CD4-positive, alpha-beta T cell treated with Interleukin-4 for 1 hour (primary cell): Measurements from ENCODE around the gene SND1.
"Not testable (repeated sequence)": the region's sequence is repeated elsewhere in the genome, so short reads cannot be mapped to it uniquely, and the experiment has no call there.

ENCODE experiments used
- DNase-seq, 2 donors: peaks; one replicate each; pipeline ENCODE4 v3.0.0-alpha.2; 2020 to 2022

Gene SND1

GRCh38 chr7:127896659-127897058 is 244.7 kb downstream of the SND1 start:
- DNase-seq, result no peak

DNA sequence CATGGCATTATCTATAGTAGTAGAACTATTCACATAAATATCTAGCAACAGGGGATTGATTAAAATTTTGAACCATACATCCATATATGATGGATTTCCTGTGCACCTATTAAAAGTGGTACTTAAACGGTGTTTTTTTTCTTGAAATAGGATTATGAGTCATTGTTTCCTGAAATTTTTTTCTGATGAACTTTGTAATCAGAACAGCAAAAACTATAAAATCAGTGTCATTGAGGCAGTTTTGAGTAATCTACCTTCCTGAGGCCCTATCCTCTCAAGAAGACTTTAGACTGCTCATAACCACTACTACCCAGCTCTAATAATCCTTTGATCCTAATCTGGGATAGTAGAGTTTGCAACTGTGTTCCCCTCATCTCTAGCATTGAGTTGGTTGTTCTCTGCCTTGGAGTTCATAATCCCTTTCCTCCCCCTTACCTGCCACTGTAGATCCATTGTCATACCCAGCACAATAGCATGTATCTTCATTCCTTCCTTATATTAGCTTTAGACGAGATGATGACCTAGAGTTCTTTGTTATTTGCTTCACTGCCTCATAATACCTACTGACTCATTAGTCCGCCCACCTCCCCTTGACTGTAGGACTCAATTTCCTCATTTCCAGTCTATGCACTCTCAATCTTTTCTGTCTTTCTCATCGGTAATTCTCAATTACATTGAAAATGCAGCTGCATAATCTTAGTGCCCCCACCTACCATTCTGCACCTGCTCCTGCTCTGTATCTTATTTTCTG is 245.9 kb downstream of the SND1 start:
- no peak for DNase-seq

- DNase-seq, result no peak
Measured at GRCh38 chr7:127899411-127899810, 247.4 kb downstream of the SND1 start.

- no peak for DNase-seq
Measured at GRCh38 chr7:127900141-127900540, 248.1 kb downstream of the SND1 start.

GRCh38 chr7:127900732-127901685 is 249.0 kb downstream of the SND1 start:
- DNase-seq, result no peak

DNA sequence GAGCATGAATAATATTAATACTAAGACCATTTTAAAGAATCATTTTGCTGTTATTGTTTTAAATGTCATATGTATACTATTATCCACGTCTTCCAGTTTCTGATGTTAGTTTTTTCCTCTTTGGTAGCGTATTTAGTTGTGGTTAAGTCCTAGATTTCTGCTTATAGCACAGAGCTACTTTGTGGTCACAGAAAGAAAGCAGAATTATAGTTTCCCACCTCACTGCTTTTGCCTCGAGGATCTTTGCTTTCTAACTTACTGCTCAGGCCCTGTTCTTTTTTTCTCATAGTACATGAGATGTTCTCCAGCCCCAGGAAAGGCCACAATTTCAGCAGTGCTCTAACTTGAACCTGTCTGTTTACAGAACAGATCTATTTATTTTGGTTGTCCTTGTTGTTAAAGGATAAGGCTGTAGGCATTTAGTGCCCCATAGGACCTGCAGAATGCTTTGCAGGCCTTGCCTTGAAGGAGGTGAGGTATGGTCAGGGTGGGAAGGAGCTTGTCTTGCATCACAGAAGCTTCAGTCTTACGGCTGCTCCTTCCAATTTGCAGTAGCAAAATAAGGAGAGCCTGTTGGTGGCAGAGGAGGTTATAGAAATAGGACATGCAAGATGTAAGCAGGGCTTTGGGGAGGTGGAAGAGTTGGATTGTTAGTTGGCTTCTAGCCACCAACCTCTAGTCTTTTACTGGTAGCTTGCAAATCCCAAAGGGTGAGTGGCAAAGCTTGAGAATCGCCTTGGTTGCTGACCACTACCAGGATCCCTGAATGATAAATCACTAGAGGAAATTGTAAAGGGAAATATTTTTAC is 250.1 kb downstream of the SND1 start:
- DNase-seq, result no peak

DNA sequence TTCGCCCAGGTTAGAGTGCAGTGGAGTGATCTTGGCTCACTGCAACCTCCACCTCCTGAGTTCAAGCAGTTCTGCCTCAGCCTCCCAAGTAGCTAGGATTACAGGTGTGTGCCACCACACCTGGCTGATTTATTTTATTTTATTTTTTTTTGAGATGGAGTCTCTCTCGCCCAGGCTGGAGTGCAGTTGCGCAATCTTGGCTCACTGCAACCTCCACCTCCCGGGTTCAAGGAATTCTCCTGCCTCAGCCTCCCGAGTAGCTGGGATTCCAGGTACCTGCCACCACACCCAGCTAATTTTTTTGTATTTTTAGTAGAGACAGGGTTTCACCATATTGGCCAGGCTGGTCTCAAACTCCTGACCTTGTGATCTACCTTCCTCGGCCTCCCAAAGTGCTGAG is 250.8 kb downstream of the SND1 start:
- not testable (repeated sequence) for DNase-seq

DNA sequence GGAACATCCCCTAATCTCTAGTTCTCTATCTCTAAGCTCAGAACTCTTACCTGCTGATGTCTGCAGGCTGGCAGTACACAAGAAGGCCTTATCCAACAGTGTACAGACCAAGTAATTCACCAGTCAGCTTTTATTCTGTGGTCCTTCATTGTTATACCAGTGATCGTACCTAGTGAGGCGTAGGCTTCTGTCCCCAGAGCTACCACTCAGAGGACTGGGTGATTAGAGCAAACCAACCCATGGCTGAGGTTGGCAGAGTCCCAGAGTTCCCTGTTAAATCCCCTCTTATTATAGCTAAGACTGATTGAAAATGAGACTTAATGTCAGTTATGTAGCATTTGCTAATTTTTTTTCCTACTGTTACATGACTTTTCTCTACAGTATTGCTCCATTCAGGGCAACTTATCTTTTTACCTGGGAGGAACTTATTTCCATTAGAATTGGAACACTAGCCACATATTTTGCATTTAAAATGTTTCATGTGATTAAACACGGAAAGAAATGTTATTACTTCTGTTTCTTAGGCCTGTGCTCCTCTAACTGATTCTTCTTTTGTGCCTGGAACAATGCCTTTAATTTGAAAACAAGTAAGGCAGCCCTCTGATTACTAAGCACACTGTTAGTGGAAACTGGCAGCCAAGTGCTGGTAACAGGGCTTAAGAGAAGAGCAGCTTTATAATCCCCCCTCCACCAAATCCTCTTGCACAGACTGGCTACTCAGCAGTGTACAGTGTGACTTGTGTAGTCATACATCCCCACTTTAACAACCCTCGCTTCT is 252.1 kb downstream of the SND1 start:
- DNase-seq, result no peak

DNA sequence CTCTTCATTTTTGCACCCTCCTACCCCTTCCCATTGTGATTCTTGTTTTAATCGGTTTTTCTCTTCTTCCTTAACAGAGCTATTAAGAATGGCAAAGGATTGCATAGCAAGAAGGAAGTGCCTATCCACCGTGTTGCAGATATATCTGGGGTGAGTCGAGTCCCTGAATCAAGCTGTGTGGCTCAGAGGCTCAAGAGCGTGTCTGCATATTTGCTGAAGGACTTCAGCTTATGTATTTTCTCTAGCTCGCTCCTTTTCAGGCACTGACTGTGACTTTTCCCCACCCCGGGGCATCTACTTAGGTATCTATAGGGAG is 252.6 kb downstream of the SND1 start:
- no peak for DNase-seq

DNA sequence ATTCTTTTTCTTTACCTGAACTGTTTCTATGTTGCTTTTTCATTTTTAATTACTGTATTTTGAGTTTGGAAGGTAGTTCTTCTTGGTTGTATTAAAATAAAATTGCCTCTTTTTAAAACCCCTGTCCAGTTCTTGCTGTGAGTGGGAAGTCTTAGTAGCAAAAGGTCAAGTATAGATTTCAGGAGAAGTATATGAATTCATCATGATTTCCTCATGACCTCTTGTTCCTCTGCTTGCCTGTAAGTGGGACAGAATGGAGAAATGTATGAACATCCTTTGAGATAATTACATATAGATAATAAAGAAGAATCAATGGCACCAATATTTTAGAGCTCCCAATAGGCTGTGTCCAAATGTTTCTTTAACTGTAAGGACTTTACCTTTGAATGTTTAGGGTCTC is 253.0 kb downstream of the SND1 start:
- DNase-seq, result no peak

- DNase-seq, result no peak
Measured at GRCh38 chr7:127905491-127906330, 253.7 kb downstream of the SND1 start.

- DNase-seq, result no peak
Measured at GRCh38 chr7:127907110-127908040, 255.4 kb downstream of the SND1 start.

- no peak for DNase-seq
Measured at GRCh38 chr7:127908430-127909258, 256.6 kb downstream of the SND1 start.

- no peak for DNase-seq
Measured at GRCh38 chr7:127909424-127910152, 257.6 kb downstream of the SND1 start.

DNA sequence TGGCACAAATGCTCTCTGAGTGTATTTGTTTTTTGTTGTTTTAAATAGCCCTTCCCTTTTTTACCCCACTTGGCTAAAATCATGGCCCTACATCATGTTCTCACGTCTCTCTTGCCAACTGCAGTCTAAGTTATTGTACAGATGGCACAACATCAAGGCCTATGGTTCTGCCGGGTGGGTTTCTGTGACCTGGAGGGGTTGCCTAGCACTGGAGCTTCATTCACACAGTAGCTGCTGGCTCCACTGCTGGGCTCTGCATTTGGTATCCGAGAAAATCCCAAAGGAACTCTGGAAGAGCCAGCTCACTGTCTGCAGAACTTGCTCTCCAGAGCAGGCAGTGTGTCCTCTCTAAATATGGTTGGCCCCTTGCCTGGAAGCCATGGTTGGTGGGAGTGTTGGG is 258.7 kb downstream of the SND1 start:
- DNase-seq, result no peak

DNA sequence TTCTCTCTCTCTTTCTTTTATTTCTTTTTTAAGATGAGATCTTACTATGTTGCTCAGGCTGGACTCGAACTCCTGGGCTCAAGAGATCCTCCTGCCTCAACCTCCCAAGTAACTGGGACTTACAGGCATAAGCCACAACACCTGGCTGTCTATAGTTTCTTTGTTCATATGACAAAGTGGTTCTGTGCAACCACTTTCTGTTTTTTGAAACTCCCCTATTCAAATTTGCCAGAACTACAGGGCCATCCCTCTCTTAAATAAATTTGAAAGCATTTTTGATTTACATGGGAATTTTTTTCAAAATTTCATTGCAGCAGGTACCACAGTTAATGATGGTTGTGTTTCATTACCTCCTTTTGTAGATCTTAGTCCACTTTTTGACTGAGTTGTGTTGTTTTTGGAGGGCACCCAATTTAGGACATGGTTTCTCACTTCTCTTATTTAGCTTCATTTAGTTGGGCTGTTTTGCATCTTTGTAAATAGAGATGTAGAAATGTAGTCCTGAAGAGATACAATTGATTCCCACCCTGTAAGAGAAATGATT is 260.0 kb downstream of the SND1 start:
- DNase-seq, result no peak

GRCh38 chr7:127912901-127913300 is 260.9 kb downstream of the SND1 start:
- DNase-seq, result no peak

DNA sequence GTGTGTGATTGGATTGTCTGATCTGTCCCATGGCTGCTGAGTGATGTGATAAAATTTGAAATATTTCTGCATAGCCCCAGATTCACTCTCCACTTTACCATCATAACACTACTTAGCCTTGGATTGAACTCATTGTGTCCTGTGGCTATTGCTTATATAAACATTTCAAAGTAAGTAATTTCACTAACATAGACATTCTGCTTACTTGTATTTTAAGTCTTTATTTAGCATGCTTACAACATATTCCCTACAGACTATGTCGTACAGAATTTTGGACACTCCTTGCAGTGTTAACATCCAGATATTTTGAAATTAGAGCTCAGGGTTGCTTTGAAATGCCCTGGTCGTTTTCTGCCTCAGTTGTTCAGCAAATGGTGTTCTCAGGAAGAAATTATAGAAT is 261.7 kb downstream of the SND1 start:
- DNase-seq, result no peak
